ENCODE data around the gene ADCYAP1R1. TPM values are rescaled to one million over a fixed set of nuclear protein-coding genes. Genes with fewer than 3 reads are reported as not detected.
A peak's percentile ranks its signal among the peaks of the same experiment; 100 is the strongest.

Gene ADCYAP1R1
- total RNA-seq, 1 donor from 2014 or later, result 0.39 TPM

DNA sequence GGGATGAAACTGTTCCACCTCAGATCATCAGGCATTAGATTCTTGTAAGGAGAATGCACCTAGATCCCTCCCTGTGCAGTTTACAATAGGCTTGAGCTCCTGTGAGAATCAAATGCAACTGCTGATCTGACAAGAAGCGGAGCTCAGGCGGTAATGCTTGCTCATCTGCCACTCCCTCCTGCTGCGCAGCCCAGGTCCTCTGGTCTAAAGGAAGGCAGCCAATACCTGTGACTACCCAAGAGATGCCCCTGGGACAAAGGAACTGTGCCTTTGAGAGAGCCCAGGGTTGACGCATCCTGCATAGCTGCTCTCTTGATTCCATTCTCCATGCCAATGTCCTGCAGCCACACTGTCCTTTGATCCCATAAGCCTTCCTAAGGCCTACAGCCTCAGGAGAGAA lies 73.1 kb downstream of the ADCYAP1R1 start:
- Histone ChIP-seq H3K4me2 (no peak overlapping the region), H3F3A (ENCODE audit: low read depth) (no peaks in the 10 kb centered on the region), H3K4me3 (no peak overlapping the region), H3K4me1 (no peaks in the 10 kb centered on the region), H3K36me3 (no peaks in the 10 kb centered on the region), H3K9ac (no peak overlapping the region), H2AFZ (replicated peaks) (no peak overlapping the region), H3K9me3 (ENCODE audit: low read depth) (no peaks in the 10 kb centered on the region), H4K20me1 (ENCODE audit: low read depth) (no peaks in the 10 kb centered on the region), H3K79me2 (ENCODE audit: low read depth) (no peaks in the 10 kb centered on the region), H3K27ac (no peak overlapping the region), H3K27me3 (peaks cover 7% of the 10 kb centered on the region)
- Mint-ChIP-seq H3K36me3 (no peaks in the 10 kb centered on the region), H3K9me3 (no peaks in the 10 kb centered on the region), H3K4me3 (no peak overlapping the region), H3K27me3 (ENCODE audit: insufficient read depth, low read depth) (peaks cover 4% of the 10 kb centered on the region), H3K4me1 (peaks cover 5% of the 10 kb centered on the region), H3K27ac (no peak overlapping the region)
- no peak for DNase-seq (ENCODE audit: low spot score)
- TF ChIP-seq, protein P1, sequence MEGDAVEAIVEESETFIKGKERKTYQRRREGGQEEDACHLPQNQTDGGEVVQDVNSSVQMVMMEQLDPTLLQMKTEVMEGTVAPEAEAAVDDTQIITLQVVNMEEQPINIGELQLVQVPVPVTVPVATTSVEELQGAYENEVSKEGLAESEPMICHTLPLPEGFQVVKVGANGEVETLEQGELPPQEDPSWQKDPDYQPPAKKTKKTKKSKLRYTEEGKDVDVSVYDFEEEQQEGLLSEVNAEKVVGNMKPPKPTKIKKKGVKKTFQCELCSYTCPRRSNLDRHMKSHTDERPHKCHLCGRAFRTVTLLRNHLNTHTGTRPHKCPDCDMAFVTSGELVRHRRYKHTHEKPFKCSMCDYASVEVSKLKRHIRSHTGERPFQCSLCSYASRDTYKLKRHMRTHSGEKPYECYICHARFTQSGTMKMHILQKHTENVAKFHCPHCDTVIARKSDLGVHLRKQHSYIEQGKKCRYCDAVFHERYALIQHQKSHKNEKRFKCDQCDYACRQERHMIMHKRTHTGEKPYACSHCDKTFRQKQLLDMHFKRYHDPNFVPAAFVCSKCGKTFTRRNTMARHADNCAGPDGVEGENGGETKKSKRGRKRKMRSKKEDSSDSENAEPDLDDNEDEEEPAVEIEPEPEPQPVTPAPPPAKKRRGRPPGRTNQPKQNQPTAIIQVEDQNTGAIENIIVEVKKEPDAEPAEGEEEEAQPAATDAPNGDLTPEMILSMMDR (IDR thresholded peaks at IDR 0.05), result no peak
- TF ChIP-seq EZH2 (IDR thresholded peaks at IDR 0.05), result no peak
- no peak for TF ChIP-seq EZH2phosphoT487 (IDR thresholded peaks at IDR 0.05)

DNA sequence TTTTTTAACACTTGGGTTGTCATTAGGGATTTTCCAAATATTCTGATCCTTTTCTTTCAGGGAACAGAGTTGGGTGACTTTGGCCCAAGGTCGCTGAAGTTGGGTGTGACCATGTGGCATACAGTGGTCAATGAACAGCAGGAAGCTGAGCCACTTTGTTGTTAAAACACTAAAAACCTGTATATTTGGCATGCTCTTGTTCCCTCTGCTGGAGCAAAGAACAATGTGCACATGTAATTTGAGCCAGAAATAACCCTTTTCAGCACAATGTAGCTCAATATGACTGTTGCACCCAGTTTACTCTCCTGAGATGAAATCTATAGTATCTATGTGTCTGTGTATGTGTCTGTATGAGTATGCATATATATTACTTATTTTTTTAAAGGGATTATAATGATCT lies 74.9 kb downstream of the ADCYAP1R1 start:
- no peaks in the 10 kb centered on the region for H3K79me2 ChIP-seq (ENCODE audit: low read depth)
- no peaks in the 10 kb centered on the region for H4K20me1 ChIP-seq (ENCODE audit: low read depth)
- H3K27me3 Mint-ChIP-seq (ENCODE audit: insufficient read depth, low read depth), result peaks cover 2% of the 10 kb centered on the region
- H3K36me3 Mint-ChIP-seq, result no peaks in the 10 kb centered on the region
- no peaks in the 10 kb centered on the region for H3K4me1 ChIP-seq
- H3K27me3 ChIP-seq, result peaks cover 7% of the 10 kb centered on the region
- H3K9me3 ChIP-seq (ENCODE audit: low read depth), result no peaks in the 10 kb centered on the region
- no peak overlapping the region for H3K4me3 ChIP-seq
- TF ChIP-seq EZH2phosphoT487 (IDR thresholded peaks at IDR 0.05), result no peak
- TF ChIP-seq, protein P1 (IDR thresholded peaks at IDR 0.05), result peak; percentile 24
- no peak overlapping the region for H3K4me3 Mint-ChIP-seq
- no peaks in the 10 kb centered on the region for H3K9me3 Mint-ChIP-seq
- H3F3A ChIP-seq (ENCODE audit: low read depth), result no peaks in the 10 kb centered on the region
- H3K36me3 ChIP-seq, result no peaks in the 10 kb centered on the region
- DNase-seq (ENCODE audit: low spot score), result no peak
- H3K4me2 ChIP-seq, result no peak overlapping the region
- H3K4me1 Mint-ChIP-seq, result peaks cover 5% of the 10 kb centered on the region
- H3K27ac ChIP-seq, result no peak overlapping the region
- no peak overlapping the region for H3K9ac ChIP-seq
- H3K27ac Mint-ChIP-seq, result no peak overlapping the region
- no peak overlapping the region for H2AFZ ChIP-seq (replicated peaks)

DNA sequence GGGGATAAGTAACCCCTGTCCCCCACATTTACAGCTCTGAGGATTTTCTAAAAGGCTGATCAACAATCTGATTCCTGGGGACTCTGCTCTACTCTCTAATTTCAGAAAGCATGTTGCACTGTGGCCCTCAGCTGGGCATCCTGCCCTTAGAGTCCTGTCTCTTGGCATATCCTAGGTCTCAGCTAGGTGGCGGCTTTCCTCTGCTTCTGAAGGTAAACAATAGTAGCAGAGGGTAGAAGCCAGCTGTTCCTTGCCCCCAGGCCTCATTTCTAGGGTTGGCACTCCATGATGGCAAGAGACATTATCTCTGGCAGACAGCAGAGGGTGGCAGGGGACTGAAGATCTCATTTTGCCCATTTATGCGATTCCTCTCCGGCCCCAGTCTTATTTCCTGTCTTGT lies 77.0 kb downstream of the ADCYAP1R1 start:
- Histone ChIP-seq H3K4me2 (no peak overlapping the region), H3K4me3 (no peak overlapping the region), H3K9me3 (ENCODE audit: low read depth) (no peaks in the 10 kb centered on the region), H3K79me2 (ENCODE audit: low read depth) (no peaks in the 10 kb centered on the region), H3K27ac (no peak overlapping the region), H3K36me3 (no peaks in the 10 kb centered on the region), H2AFZ (replicated peaks) (no peak overlapping the region), H3F3A (ENCODE audit: low read depth) (no peaks in the 10 kb centered on the region), H3K9ac (no peak overlapping the region), H4K20me1 (ENCODE audit: low read depth) (no peaks in the 10 kb centered on the region), H3K27me3 (no peaks in the 10 kb centered on the region), H3K4me1 (no peaks in the 10 kb centered on the region)
- H3K27ac Mint-ChIP-seq, result no peak overlapping the region
- H3K4me1 Mint-ChIP-seq, result peaks cover under 1% of the 10 kb centered on the region
- H3K27me3 Mint-ChIP-seq (ENCODE audit: insufficient read depth, low read depth), result peaks cover 2% of the 10 kb centered on the region
- TF ChIP-seq, protein P1 (IDR thresholded peaks at IDR 0.05), result peak; percentile 30
- no peak for TF ChIP-seq EZH2 (IDR thresholded peaks at IDR 0.05)
- no peak overlapping the region for H3K4me3 Mint-ChIP-seq
- H3K36me3 Mint-ChIP-seq, result no peaks in the 10 kb centered on the region
- peak; percentile 20 for DNase-seq (ENCODE audit: low spot score)
- H3K9me3 Mint-ChIP-seq, result no peaks in the 10 kb centered on the region

DNA sequence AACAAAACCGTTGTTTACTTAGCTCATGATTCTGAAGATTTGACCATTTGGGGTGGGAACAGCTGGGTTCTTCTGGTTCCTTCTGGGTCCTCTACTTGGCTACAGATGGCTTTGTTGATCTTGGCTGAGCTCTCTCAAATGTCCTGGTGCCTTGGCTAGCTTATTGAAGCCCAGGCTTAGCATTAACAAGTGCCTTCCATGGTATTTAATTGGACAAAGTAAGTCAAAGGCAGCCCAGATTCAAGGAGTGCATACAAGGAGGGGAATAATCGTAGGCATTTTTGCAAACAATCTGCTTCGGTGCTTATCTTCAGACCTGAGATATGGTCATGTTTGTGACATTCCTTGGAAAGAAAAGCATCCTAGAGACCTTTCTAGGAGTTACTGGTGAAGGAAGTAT lies 81.4 kb downstream of the ADCYAP1R1 start:
- no peaks in the 10 kb centered on the region for H3K79me2 ChIP-seq (ENCODE audit: low read depth)
- H3K4me1 Mint-ChIP-seq, result peaks cover 8% of the 10 kb centered on the region
- no peak overlapping the region for H2AFZ ChIP-seq (replicated peaks)
- no peak for TF ChIP-seq EZH2 (IDR thresholded peaks at IDR 0.05)
- TF ChIP-seq, protein P1 (IDR thresholded peaks at IDR 0.05), result no peak
- no peak for TF ChIP-seq EZH2phosphoT487 (IDR thresholded peaks at IDR 0.05)
- H3K4me2 ChIP-seq, result no peak overlapping the region
- H3K27ac ChIP-seq, result no peak overlapping the region
- no peak overlapping the region for H3K27ac Mint-ChIP-seq
- no peaks in the 10 kb centered on the region for H3K36me3 ChIP-seq
- DNase-seq (ENCODE audit: low spot score), result no peak
- H3K4me1 ChIP-seq, result no peaks in the 10 kb centered on the region
- H3K9ac ChIP-seq, result no peak overlapping the region
- no peaks in the 10 kb centered on the region for H3K36me3 Mint-ChIP-seq
- peaks cover 3% of the 10 kb centered on the region for H3F3A ChIP-seq (ENCODE audit: low read depth)
- no peaks in the 10 kb centered on the region for H3K9me3 Mint-ChIP-seq
- H4K20me1 ChIP-seq (ENCODE audit: low read depth), result no peaks in the 10 kb centered on the region
- H3K4me3 ChIP-seq, result no peak overlapping the region
- no peak overlapping the region for H3K4me3 Mint-ChIP-seq
- no peaks in the 10 kb centered on the region for H3K27me3 Mint-ChIP-seq (ENCODE audit: insufficient read depth, low read depth)
- no peaks in the 10 kb centered on the region for H3K9me3 ChIP-seq (ENCODE audit: low read depth)
- H3K27me3 ChIP-seq, result no peaks in the 10 kb centered on the region
